Left lobe of liver (tissue), 2 donors: Measurements from ENCODE around the gene ZMIZ1. TPM values are rescaled to one million over a fixed set of nuclear protein-coding genes. Genes with fewer than 3 reads are reported as not detected.

Source experiments
- ATAC-seq: fragments of 200-7000 bp; cut with Tn5 transposase; one replicate; pipeline ENCODE4 v1.9.1; 2020; ENCODE audit warnings: mild to moderate bottlenecking, moderate library complexity
- DNase-seq: peaks from one replicate; pipeline ENCODE4 v3.0.0-alpha.2; 2020; ENCODE audit warnings: low spot score
- total RNA-seq: library from RNA; stranded (reverse); gene quantifications from one replicate; pipeline ENCODE4 v1.2.1, GENCODE V29; 2021
- donor health status: DM: no; HTN: no; CAD: no; lungs with moderate emphysema.
- donor health status: DM: no; HTN: yes; CAD: no.

Gene ZMIZ1
- total RNA-seq, 1 donor from 2014 or later: 15.0 TPM

GRCh38 chr10:79221110-79222051, 152.6 kb downstream of the ZMIZ1 start:
- ATAC-seq (peak; percentile 53), DNase-seq (no peak)

GRCh38 chr10:79222186-79222585, 153.4 kb downstream of the ZMIZ1 start:
- DNase-seq (no peak), ATAC-seq (no peak)

DNA sequence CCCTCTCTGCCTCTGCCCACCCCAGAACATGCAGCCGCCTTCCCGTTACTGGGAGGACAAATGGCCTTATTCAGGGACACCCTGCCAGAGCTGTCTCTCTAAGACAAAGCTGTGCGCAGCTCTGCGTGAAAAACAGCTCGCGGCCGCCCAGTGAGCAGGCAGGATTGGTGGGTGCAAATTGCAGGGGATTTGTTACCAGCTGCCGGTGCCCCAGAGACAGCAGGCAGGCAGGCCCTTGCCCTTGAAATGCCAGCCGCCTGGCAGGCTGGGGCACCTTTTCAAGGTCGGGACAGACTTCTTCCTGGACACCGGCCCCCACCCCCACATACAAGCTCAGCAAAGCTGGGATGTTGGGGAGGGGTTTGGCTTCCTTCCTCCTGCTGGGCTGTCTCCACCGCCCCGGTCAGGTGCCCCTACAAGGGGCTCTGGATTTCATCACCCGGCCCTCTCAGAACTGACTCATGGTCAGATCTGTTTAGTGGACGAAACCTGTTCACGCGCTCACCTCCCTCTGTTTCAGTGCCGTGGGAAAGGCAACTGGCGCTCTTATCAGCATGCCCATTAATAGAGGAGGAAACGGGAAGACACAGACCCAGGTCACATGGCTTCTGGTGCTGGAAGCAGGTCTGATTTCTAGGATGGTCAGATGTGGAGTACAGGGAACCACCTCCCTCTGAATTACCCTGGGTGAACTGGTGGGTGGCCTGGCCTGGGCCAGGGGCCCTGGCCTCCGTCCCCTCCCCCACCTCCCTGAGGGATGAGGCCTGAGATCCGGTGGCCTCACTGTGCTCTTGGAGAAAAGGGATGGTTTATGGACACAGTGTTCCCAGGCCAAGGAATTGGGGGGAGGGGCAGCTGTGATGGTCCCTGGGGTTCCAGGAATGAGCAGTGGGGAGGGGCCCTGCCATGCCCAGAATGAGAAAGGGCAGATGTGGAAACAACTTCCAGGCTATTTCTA, 154.6 kb downstream of the ZMIZ1 start:
- DNase-seq (no peak), ATAC-seq (peak; percentile 6)

- ATAC-seq: no peak
- DNase-seq: no peak
Observed at GRCh38 chr10:79224263-79224949, 155.6 kb downstream of the ZMIZ1 start.

DNA sequence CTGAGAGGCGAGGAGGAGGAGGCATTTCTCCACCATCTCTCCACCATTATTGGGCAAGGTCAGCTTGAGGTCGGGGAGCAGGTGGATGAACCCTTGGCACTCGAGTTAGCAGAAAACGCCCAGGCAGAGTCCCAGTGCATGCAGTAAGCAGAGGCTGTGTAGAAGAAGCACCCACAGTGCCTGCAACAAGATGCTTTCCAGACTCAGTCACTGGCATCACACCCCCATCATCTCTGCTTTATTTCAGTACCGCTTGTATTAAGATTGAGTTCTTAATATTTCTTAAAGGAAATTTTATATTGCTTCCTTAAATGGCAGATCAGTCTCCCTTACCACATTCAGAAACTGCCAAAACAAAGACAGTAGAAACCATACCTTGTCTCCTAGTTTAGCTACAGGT, 156.2 kb downstream of the ZMIZ1 start:
- DNase-seq (no peak), ATAC-seq (no peak)

GRCh38 chr10:79226391-79227245, 157.9 kb downstream of the ZMIZ1 start:
- DNase-seq: no peak
- no peak for ATAC-seq

DNA sequence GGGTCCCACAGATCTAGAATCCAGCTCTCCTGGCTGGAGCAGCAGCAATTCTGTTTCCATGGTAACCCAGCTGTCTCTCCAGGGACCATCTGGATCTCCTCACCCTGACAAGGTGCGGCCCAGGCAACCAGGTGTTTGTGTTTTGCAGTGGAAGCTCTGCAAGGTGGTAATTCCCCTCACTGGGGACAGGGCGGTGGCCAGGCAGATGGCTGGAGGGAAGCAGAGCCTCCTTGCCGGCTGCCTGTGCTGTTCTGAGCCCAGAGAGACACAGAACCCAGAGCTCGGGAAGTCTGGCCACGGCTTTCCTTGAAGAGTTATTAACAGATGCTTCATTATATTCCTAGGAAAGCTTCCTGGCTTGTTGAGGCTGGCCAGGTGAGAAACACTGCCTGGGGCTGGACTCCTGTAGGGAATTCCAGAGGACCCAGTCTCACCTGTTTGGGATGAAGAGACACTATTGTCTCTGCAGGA, 160.3 kb downstream of the ZMIZ1 start:
- no peak for ATAC-seq
- DNase-seq: no peak

GRCh38 chr10:79229830-79230327, 161.1 kb downstream of the ZMIZ1 start:
- DNase-seq (no peak), ATAC-seq (no peak)

- ATAC-seq (no peak), DNase-seq (no peak)
Observed at GRCh38 chr10:79230328-79230830, 161.6 kb downstream of the ZMIZ1 start.

GRCh38 chr10:79230850-79231249, 162.1 kb downstream of the ZMIZ1 start:
- DNase-seq (no peak), ATAC-seq (no peak)

- DNase-seq (no peak), ATAC-seq (no peak)
Observed at GRCh38 chr10:79231908-79232307, 163.1 kb downstream of the ZMIZ1 start.

DNA sequence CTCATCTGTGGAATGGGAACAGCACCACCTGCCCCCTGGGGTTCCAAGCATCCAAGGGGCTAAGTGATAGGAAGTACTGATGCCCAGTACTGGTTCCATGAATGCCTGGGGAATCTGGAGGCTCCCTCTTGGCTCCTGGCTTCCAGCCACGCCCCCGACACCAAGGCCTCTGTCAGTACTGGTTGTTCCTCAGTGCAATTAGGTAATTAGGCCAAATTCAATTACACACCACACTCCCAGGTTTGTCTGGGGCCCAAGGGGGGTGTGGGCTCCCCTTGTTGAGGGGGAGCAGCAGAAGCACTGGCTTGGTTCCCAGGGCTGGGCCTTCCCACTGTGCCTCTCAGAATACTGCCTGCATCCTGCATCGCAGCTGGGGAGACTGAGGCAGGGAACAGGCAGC, 164.1 kb downstream of the ZMIZ1 start:
- ATAC-seq (no peak), DNase-seq (no peak)

DNA sequence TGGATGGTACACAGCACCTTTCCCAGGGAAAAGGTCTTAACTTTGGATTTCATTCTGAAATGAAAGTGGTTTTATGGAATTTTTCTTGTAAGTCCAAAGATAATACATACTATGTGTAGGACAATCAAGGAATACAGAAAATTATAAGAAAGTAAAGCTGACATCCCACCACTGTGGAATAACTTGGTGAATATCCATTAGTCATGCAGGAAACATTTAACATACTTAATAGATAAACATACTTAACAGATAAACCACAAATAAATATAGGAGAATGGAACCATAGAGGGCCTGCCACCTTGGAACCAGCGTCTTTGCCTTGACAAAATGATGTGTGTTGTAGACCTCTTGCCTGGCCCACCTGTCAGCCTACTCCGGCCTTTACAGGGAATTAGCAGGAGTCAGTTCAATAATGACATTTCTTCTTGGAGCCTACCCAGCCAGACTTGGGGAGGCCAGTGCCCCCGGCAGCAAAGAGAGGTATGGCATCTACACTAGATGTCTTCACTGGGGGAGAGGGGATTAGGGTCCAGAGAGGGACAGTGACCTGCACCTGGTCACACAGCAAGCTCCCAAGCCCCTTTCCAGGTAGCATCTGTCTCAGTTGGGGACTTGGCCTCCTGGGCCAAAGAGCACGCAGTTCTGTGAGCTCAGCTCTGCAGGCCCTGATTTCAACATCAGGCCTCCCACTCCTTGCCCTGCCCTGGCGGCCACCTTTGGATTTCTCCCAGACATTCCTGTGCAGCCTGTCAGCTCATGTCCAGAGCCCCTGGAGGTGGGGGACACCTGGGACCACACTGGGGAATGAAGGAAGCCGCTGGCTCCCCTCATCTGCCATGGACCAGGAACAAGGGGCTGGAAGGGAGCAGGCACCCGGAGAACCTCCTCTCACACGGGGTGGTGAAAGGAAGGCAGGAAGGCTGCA, 165.9 kb downstream of the ZMIZ1 start:
- ATAC-seq: peak; percentile 18
- no peak for DNase-seq

DNA sequence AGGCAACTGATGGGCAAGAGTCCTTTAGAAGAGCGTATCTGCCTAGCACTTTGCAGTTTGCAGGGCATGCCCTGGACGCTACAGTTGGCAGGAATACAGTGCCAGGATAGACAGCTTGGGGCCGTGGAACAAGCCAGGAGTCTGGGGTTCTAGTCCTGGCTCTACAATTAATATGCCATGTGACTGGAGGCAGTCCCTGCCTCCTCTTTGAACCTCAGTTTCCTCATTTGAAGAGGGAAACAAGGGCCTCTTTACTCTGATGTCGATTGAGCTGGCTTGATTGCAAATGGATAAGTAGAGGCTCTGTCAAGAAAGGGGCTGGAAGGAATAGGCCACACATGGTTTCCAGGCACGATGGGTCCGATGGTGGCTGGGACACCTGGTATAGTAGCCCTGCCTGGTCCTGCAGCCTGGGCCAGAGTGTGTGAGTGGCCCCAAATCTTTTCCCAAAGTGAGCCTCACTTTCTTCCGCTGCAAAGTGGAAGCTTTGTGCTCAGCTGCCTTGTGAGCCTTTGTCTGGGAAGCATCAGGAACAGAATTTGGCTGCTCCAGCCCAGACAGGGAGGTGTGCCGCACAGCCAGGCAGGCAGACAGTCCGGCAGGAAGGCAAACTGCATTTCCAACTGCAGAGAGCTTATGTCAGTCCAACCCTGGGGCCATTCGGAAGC, 167.1 kb downstream of the ZMIZ1 start:
- DNase-seq: no peak
- no peak for ATAC-seq

- ATAC-seq (no peak), DNase-seq (no peak)
Observed at GRCh38 chr10:79236433-79236765, 167.6 kb downstream of the ZMIZ1 start.

- DNase-seq (no peak), ATAC-seq (no peak)
Observed at GRCh38 chr10:79237454-79238157, 168.8 kb downstream of the ZMIZ1 start.

GRCh38 chr10:79238158-79238520, 169.4 kb downstream of the ZMIZ1 start:
- ATAC-seq (no peak), DNase-seq (no peak)
